H1 (cell line): Measurements from ENCODE around the gene ZNF3. TPM values are rescaled to one million over a fixed set of nuclear protein-coding genes. Genes with fewer than 3 reads are reported as not detected.

Source experiments
- CBX5 ChIP-seq: fragments of 300-800, 300-1000 bp; sonication (generic); IDR thresholded peaks from 2 replicates; pipeline ENCODE4 v1.7.1; 2016; ENCODE audit warnings: antibody characterized with exemption, low read length, low read depth
- HDAC6 ChIP-seq: IDR thresholded peaks from one replicate; pipeline ENCODE4 v1.7.1; 2012; ENCODE audit warnings: low read depth, mild to moderate bottlenecking, inconsistent platforms, low read length, moderate library complexity
- polyA plus RNA-seq, 7 experiments: library from polyadenylated mRNA; depleted of rRNA in 3 of 7; stranded (reverse) in 5 of 7; unstranded in 2 of 7; fragments of >200 nt in 5 of 7; fragments of 200-250 nt in 2 of 7; gene quantifications; 1 replicate in 5 of 7; 2 replicates in 1 of 7; 4 replicates in 1 of 7; pipeline versions ENCODE4 v1.2.1 to v1.2.3, GENCODE V29; 2011 to 2013; ENCODE audit warnings: missing spikeins in 2 of 7, mixed read lengths in 2 of 7
- total RNA-seq: library from RNA; stranded (reverse); fragmentation: NEBNext Ultra II Directional; extraction: Animal tissue kit (Norgen Biotek cat#: 25700); gene quantifications from 2 replicates; pipeline ENCODE4 v1.2.1, GENCODE V29; 2021

Gene ZNF3
- total and polyA plus RNA-seq, 2 of the 8 experiments (the other 6 are each of a cell fraction or from before 2014, with no cell fraction given): 26.9 to 49.1 TPM

DNA sequence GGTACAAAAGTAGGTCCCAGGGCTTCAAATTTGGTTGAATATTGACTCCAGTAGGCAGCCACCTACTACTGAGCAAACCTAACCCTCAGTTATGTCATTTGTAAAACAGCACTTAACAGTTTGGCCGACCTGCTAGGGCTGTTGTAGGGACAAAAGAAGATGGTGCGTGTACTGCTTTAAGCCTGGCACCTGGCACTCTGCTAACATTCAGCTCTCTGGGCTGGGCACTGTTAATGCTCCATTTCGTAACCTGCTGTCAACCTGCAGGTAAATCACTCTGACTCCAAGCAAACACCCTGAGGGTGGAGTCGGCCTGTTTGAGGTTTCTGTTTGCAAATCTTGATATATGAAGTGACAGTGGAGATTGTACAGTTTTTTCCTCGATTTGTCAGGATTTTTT lies 58.9 kb downstream of the ZNF3 start (continued):
- no peak for TF ChIP-seq HDAC6
- TF ChIP-seq CBX5: no peak
